GM19455 (cell line): ENCODE results near the gene SCN7A.
"Not testable (repeated sequence)": the region's sequence is repeated elsewhere in the genome, so short reads cannot be mapped to it uniquely, and the experiment has no call there.

Experiments
- ATAC-seq: cut with Tn5 transposase; IDR thresholded peaks from one replicate; pipeline ENCODE4 v1.9.1; 2021; ENCODE audit not compliant: unreplicated experiment

SCN7A gene

GRCh38 chr2:166494140-166494624, at the start of gene SCN7A:
Gene SCN7A (minus strand): TSS chr2:166494249. CDS start chr2:166477696, 16,553 bp downstream.
- ATAC-seq, result no peak

- peak; percentile 96 for ATAC-seq
Observed at GRCh38 chr2:166539340-166540162, 45.5 kb upstream of the SCN7A start.

DNA sequence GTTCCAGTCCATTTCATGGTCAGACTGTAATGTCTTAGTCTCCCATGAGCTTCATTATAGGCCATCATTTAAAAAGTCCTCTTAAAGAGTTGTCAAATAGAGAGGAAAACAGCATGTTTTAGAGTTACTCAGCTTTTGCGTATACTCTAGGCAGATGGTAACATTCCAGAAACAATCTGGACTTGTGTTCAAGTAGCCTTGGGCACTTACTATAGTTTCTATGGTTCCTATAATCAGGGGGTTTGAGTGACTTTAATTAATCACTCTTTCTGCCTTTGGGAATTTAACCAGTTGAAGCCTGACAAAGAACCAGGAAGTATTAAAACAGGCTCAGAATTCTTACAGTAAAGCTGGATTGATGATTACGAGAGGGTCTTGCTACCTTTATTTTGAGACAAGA, 42.1 kb upstream of the SCN7A start:
- no peak for ATAC-seq

GRCh38 chr2:166521155-166521554, 27.1 kb upstream of the SCN7A start:
- no peak for ATAC-seq

DNA sequence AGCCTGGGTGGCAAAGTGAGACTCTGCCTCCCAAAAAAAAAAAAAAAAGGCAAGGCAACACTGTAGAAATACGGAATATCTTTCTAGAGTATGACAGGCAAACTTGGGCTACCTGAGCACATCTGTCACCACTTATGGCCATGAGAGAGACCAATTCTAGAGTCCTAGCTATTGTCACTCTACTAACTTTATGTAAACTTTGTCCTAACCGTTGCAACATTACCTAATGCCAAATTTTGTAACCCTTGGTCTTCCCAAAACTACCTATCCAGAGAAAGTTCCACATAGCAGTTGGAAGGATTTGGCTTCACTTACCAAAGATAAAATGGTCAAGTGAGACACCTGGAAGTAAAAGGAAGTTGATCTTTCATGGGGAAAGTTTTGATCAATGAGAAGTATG, 26.6 kb upstream of the SCN7A start:
- ATAC-seq, result no peak

- ATAC-seq, result no peak
Observed at GRCh38 chr2:166519391-166519962, 25.4 kb upstream of the SCN7A start.

DNA sequence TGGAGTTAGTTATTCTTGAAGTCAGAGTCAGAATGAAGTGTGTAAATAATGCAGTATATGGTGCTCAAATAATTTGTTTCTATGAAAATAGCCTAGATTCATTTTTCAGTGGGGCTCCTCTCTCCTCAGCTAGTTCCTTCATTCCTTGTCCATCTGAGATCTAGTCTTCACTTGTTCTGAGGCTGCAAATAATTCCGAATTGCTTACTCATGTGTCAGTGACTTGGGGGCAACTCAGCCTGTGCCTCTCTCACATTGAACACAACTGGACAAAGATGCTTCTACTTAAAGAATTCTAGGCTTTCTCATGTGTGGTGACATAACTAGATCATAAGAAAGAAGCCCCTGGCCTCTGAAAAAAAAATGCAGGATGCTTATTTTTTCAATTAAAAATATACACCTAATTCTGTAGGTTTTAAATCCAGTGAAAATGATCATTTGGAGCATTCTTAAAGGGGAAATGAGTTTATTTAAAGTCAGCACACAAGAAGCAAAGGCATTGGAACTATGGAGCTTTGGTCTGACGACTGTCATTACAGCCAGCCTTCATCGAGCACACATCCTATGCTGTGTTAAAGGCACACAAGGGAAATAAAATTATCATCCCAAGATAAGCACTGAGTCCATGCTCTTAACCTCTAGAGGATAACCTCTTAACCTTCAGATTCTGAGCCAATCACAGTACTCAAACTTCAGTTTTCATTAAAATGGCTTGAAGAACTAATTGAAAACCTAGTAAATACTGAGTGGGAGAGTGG, 24.8 kb upstream of the SCN7A start:
- no peak for ATAC-seq

GRCh38 chr2:166517533-166518061, 23.5 kb upstream of the SCN7A start:
- no peak for ATAC-seq

DNA sequence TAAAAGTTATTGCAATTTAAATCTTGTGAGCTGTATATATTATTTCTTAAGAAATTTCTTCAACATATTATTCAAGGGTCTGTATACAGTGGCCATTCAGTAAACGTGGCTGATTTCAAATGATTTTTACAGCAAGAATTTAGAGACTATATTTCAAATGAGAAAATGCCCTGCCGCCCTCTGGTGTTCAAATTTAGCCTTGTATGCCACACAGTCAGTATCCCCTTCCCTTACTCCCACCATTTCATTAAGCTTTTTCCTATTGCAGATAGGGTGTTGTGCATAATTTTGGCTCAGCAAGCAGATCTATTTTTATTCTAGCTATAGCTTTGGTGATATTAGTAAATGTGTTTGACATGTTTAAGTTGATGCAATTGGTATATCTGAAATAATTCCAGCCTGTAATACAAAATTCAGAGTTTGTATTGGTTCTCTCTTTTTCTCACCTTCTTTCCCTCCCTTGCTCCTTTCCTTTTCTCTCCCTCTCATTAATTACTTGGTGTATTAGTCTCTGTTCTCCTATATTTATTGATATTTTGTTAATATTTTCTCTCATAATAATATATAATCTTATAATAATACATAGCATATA, 22.8 kb upstream of the SCN7A start:
- ATAC-seq, result no peak

DNA sequence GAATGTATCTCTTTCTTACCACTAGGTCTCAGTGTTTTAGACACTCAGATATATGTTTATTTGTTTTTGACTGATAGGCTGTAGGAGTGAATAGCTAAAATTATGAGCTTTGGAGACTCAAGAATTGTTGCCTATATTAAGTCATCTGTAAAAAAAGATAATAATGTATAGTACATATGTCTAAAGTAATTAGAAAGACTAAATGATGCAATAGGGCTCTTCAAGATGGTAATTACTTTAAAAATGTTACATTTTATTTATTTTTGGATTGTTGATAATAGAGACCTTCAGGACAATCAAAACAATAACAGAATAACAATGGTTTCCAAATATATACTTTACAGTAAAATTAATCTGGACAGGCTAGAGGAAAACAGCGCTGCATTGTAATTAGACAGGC, 19.9 kb upstream of the SCN7A start:
- ATAC-seq, result no peak

- ATAC-seq, result no peak
Observed at GRCh38 chr2:166499281-166499680, 5.2 kb upstream of the SCN7A start.

DNA sequence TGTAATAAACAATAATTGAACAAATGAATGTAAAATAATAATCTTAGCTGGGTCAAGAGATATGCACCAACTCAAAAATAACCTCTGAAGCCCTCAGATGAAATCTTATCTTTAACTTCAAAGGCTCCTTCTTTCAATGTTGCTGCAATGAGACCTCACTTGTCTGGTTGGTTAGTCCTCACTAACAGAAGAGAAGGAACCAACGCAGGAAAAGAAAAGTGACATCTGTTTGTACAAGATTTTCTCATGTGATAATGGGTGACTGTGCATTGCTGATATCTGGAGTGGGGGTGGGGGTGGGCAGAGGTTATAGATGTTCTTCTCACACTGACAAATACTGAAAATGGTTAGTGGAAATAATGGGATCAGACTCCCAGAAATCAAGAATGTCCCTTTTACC, 2.6 kb downstream of the SCN7A start:
- no peak for ATAC-seq

GRCh38 chr2:166487171-166487570, 6.9 kb downstream of the SCN7A start:
- no peak for ATAC-seq

DNA sequence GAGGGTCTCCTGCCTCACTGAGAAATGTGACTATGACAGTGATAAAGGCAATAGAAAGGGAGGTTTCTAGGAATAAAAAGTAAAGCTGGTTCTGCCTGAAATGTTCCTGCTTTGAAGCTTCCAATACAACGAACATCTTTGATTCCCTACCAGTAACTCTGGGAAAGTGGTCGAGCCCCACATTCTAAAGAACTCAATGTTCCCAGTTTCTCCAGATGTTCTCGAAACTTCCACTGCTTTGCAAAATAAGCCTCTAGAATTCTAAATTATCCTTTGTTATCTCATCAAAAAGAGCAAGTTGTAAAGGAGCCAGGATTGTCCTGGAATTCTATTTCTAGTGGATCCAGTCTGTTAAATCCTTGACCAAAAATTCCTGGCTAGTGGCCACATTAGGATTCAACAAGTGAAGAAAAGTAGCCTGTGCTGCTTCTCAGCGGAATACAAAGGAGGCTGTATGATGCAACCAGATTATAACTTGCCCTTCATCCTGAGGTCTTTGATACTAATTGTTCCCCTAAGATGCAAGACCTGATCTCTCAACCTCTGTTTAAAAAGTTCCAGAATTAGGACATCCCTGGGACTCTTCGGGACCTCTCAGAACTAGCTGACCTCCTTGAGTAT, 8.4 kb downstream of the SCN7A start:
- no peak for ATAC-seq

GRCh38 chr2:166472332-166472731, 21.7 kb downstream of the SCN7A start:
- no peak for ATAC-seq

GRCh38 chr2:166468124-166469024, 25.7 kb downstream of the SCN7A start:
- no peak for ATAC-seq

DNA sequence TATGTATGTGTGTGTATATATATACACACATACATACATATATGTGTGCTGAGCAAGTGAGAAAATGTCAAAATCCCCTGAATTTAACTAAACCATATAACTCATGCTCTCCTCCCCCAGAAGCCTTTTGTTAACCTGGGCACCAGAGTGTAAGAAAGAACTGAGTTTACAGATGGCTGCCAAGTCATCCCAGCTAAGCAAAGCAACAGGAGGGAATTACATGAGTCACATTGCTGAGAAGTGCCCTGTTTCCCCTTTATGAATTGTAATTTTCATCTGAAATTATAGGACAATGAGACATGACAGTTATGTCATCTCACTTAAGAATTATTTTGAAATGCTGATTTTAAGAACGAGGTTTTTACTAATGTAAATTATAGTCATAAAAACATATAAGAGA, 29.9 kb downstream of the SCN7A start:
- no peak for ATAC-seq

- no peak for ATAC-seq
Observed at GRCh38 chr2:166463640-166464039, 30.4 kb downstream of the SCN7A start.

DNA sequence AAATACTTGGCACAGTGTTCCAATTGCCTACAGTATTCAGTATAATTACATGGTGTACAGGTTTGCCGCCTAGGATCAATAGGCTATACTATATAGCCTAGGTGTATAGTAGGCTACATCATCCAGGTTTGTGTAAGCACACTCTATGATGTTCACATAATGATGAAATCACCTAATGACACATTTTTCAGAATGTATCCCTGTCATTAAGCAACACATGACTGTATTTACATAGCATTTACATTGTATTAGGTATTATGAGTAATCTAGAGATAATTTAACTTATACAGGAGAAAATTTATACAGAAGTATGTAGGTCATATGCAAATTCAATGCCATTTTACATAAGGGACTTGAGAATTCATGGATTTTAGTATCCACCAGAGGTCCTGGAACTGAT, 35.4 kb downstream of the SCN7A start:
- ATAC-seq, result no peak

GRCh38 chr2:166455823-166456222, 38.2 kb downstream of the SCN7A start:
- ATAC-seq, result not testable (repeated sequence)
